GM06990 (cell line): Measurements from ENCODE around the gene SPCS3.
A peak's percentile ranks its signal among the peaks of the same experiment; 100 is the strongest.

Experiments
- DNase-seq: peaks from one replicate; pipeline ENCODE4 v3.0.0-alpha.2; 2011; ENCODE audit not compliant: insufficient read length; ENCODE audit errors: extremely low read depth
- H3K27me3 ChIP-seq: replicated peaks from 2 replicates; pipeline ENCODE4 v1.6.0; 2011; ENCODE audit warnings: low read length; ENCODE audit not compliant: control insufficient read depth, insufficient read depth
- H3K36me3 ChIP-seq: 2 replicates; pipeline ENCODE4 v1.5.1; 2011; ENCODE audit warnings: low read length; ENCODE audit not compliant: control insufficient read depth, insufficient read depth
- H3K4me3 ChIP-seq: replicated peaks from 2 replicates; pipeline ENCODE4 v1.5.1; 2011; ENCODE audit warnings: low read depth, mild to moderate bottlenecking, control low read depth, low read length
- CTCF ChIP-seq: IDR thresholded peaks from 2 replicates; pipeline ENCODE4 v1.5.1; 2011; ENCODE audit warnings: low read length, control low read depth, mild to moderate bottlenecking, inconsistent platforms; ENCODE audit not compliant: insufficient read depth, poor library complexity, severe bottlenecking

The SPCS3 gene

GRCh38 chr4:176306837-176307665 lies 12.7 kb upstream of the SPCS3 start:
- no peak for DNase-seq
- TF ChIP-seq CTCF, result no peak
- no peaks in the 10 kb centered on the region for H3K36me3 ChIP-seq
- no peak overlapping the region for H3K4me3 ChIP-seq
- H3K27me3 ChIP-seq, result no peaks in the 10 kb centered on the region

GRCh38 chr4:176307666-176307930 lies 12.2 kb upstream of the SPCS3 start:
- H3K27me3 ChIP-seq, result no peaks in the 10 kb centered on the region
- no peak for TF ChIP-seq CTCF
- H3K36me3 ChIP-seq, result no peaks in the 10 kb centered on the region
- H3K4me3 ChIP-seq, result no peak overlapping the region
- no peak for DNase-seq

- Histone ChIP-seq H3K4me3 (no peak overlapping the region), H3K27me3 (no peaks in the 10 kb centered on the region), H3K36me3 (no peaks in the 10 kb centered on the region)
- no peak for DNase-seq
- TF ChIP-seq CTCF, result no peak
Measured at GRCh38 chr4:176308441-176308840, 11.3 kb upstream of the SPCS3 start.

- no peaks in the 10 kb centered on the region for H3K36me3 ChIP-seq
- peak; percentile 53 for DNase-seq
- H3K27me3 ChIP-seq, result no peaks in the 10 kb centered on the region
- TF ChIP-seq CTCF, result no peak
- H3K4me3 ChIP-seq, result no peak overlapping the region
Measured at GRCh38 chr4:176309046-176309445, 10.7 kb upstream of the SPCS3 start.

GRCh38 chr4:176309772-176310171 lies 10.0 kb upstream of the SPCS3 start:
- no peak for TF ChIP-seq CTCF
- no peak for DNase-seq
- Histone ChIP-seq H3K36me3 (no peaks in the 10 kb centered on the region), H3K4me3 (no peak overlapping the region), H3K27me3 (no peaks in the 10 kb centered on the region)

GRCh38 chr4:176313596-176314336 lies 6.0 kb upstream of the SPCS3 start:
- TF ChIP-seq CTCF, result no peak

More at GRCh38 chr4:176313596-176314336, 6.0 kb upstream of the SPCS3 start:
- no peaks in the 10 kb centered on the region for H3K36me3 ChIP-seq
- H3K27me3 ChIP-seq, result no peaks in the 10 kb centered on the region
- DNase-seq, result no peak
- no peak overlapping the region for H3K4me3 ChIP-seq
